ENCODE data around the gene WDR48.

Gene WDR48

DNA sequence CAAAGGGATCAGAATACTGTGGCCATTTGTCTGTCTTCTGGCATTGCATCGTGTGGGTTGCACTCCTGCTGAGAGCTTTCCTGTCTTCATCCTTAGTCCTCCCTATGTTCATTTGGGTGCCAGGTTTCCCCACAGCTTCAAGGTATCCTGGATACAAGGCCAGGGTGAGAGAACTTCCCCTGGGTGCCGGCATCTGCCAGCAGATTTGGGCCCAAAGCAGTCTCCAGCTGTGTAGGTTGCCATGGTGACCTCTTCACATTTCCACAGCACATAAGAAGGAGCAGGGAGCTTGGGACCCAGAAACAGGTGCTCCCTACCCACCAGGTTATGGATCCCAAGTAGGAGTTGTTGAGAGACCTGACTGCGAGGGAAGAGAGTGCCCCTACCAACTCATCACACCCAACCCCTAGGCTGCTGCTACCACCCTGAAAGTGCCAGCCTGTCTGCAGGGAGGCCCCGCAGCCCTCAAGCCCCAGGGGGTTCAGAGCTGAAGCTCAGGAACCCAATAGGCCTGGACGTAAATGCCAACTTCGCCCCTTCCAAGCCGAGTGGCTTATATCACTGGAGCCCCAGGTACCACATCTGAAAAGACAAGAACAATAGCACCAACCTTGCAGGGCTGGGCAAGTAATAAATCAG, 75.6 kb downstream of the WDR48 start:
- Mint-ChIP-seq H3K4me3 (peak overlapping the region; percentile 7), H3K27ac (peak overlapping the region; percentile 62)

DNA sequence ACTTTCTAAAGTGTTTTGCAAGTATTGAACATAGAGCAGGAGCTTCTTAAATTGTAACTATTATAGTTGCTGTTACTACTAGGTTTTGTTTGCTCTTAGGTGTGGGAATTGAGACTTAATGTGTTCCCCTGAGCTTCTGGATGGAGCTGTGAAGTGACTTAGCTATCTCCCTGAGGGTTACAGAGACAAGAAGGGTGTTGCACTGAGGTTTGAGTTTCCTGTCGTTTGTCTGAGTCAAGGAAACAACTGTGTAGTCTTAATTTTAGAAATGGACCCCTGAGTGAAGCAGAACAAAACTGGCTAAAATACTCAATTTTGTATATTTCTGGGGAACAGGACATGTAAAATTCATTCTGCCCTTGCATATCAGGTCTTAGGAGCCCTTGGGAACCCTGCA, 76.1 kb downstream of the WDR48 start:
- Mint-ChIP-seq H3K36me3 (peaks cover 17% of the 10 kb centered on the region), H3K9me3 (no peaks in the 10 kb centered on the region), H3K27ac (peak overlapping the region; percentile 62), H3K4me1 (peaks cover 38% of the 10 kb centered on the region), H3K27me3 (no peaks in the 10 kb centered on the region), H3K4me3 (peak overlapping the region; percentile 7)
- no peak for DNase-seq (ENCODE audit: low spot score in 2 of 2)
- no peak for ATAC-seq (ENCODE audit: low read depth)

More for the DNA sequence above, 75.6 kb downstream of the WDR48 start:
- ATAC-seq (ENCODE audit: low read depth): no peak
- Mint-ChIP-seq H3K36me3 (peaks cover 19% of the 10 kb centered on the region), H3K4me1 (peaks cover 42% of the 10 kb centered on the region), H3K27me3 (no peaks in the 10 kb centered on the region), H3K9me3 (no peaks in the 10 kb centered on the region)
- no peak for DNase-seq (ENCODE audit: low spot score in 2 of 2)

DNA sequence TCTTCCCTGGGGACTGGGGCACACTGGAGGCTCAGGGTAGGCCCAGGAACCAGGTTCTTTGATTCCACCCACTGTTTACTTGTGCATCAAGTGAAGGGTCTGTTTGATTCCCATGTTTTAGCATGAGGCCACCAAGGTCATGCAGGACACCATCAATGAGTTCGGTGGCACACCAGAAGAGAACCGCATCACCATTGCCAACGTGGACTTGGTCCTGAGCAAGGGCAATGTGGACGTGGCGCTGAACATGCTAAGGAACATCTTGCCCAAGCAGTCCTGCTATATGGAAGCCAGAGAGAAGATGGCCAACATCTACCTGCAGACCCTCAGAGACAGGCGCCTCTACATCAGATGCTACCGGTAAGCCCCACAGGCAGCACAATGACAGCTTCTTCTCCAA, 77.1 kb downstream of the WDR48 start:
- Mint-ChIP-seq H3K9me3 (no peaks in the 10 kb centered on the region), H3K4me3 (no peak overlapping the region), H3K36me3 (peaks cover 21% of the 10 kb centered on the region), H3K27ac (no peak overlapping the region), H3K27me3 (no peaks in the 10 kb centered on the region), H3K4me1 (peaks cover 30% of the 10 kb centered on the region)
- no peak for ATAC-seq (ENCODE audit: low read depth)
- DNase-seq (ENCODE audit: low spot score in 2 of 2): no peak

DNA sequence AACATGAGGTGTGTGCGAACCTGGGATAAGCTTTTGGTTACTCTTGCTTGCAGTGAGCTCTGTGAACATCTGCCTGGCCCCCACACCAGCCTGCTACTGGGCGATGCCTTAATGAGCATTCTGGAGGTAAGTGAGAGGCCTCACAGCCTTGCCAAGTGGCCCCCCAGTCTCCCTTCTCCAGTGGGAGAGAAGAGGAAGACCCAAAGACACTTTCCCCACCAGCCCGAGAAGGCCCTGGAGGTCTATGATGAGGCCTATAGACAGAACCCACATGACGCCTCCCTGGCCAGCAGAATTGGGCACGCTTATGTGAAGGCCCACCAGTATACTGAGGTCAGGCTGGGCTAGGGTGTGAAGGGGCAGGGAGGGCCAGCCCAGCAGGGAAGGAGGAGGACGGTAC, 78.2 kb downstream of the WDR48 start:
- DNase-seq (ENCODE audit: low spot score in 2 of 2) (no peak), ATAC-seq (ENCODE audit: low read depth) (no peak)
- H3K27ac Mint-ChIP-seq: no peak overlapping the region
- no peak overlapping the region for H3K4me3 Mint-ChIP-seq
- H3K9me3 Mint-ChIP-seq: no peaks in the 10 kb centered on the region
- H3K4me1 Mint-ChIP-seq: peaks cover 30% of the 10 kb centered on the region
- peaks cover 21% of the 10 kb centered on the region for H3K36me3 Mint-ChIP-seq
- no peaks in the 10 kb centered on the region for H3K27me3 Mint-ChIP-seq

DNA sequence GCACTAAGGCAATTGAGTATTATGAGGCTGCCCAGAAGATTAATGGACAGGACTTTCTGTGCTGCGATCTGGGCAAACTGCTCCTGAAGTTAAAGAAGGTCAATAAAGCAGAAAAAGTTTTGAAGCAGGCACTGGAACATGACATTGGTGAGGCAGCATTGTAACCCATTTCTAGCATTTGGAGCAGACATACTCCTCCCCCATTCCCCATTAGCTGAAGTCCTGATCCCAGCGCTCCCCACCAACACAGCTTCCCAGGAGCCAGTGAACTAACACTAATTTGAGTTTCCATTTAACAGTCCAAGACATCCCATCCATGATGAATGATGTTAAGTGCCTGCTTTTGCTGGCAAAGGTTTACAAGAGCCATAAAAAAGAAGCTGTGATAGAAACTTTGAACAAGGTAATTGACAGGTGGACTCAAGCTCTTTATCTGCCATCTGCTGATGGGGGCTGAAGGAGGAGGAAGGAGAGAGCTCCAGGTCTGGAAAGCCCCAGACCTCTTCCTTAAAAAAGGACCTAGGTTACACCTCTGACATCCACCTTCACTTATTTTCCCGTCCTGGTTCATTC, 79.0 kb downstream of the WDR48 start:
- DNase-seq (ENCODE audit: low spot score in 2 of 2) (no peak), ATAC-seq (ENCODE audit: low read depth) (no peak)
- Mint-ChIP-seq H3K27me3 (no peaks in the 10 kb centered on the region), H3K4me1 (peaks cover 30% of the 10 kb centered on the region), H3K27ac (no peak overlapping the region), H3K4me3 (no peak overlapping the region), H3K36me3 (peaks cover 23% of the 10 kb centered on the region), H3K9me3 (no peaks in the 10 kb centered on the region)

DNA sequence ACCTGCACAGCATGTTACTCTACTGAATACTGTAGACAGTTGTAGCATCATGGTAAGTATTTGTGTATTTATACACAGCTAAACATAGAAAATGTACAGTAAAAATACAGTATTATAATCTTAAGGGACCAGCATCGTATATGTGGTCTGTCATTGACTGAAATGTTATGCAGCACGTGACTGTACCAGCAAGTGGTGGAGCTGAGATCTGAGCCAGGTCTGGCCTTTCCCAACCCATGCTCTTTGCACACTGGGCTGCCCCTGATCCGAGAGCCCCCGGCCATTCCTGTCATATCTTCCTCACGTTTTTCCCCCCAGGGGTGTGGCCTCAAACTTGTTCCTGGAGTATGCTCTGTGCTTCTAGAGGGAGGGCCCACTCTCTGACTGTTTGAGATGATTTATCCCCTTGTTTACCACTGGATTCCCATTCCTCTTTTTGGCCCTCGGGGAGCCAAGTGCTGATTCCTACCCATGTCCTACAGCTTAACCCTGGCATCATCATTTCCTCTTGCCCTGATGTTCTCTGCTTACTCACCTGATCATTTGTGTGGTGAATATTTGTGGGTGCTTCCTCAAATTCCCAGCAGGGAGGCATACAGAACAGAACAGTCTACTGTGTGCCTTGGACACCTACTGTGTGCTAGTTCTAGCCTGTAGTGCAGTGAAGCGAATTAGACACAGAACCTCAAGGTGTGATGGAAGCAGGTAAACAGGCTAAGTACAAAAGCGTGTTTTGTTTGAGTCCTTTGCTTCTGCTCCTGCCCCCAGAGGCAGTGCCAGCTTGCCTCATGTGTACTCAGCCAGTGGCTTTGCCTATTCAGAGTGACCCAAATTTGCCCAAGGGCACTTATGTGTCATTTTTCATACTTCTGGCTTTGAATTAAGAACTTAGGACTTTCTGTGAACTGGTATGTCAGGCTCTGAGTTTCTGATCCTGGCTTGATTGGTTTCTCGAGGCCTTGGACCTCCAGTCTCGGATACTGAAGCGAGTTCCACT, 80.6 kb downstream of the WDR48 start:
- Mint-ChIP-seq H3K27ac (peak overlapping the region; percentile 6), H3K4me3 (no peak overlapping the region), H3K9me3 (no peaks in the 10 kb centered on the region), H3K4me1 (peaks cover 18% of the 10 kb centered on the region), H3K36me3 (peaks cover 24% of the 10 kb centered on the region), H3K27me3 (no peaks in the 10 kb centered on the region)
- DNase-seq (ENCODE audit: low spot score in 2 of 2) (no peak), ATAC-seq (ENCODE audit: low read depth) (no peak)

DNA sequence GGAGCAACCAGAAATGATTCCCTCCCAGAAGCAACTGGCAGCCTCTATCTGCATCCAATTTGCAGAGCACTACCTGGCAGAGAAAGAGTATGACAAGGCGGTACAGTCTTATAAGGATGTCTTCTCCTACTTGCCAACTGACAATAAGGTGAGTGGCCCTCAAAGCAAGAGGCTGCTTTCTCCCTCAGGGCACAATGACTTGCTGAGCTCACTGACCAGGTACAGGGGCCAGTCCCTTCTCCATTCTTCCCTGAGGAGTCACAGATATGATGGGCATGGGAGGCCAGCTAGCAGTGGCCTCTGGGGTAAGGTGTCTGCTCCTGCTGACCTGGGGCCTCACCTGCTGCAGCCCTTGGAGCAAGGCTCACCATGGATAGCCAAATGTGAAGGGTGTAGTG, 81.3 kb downstream of the WDR48 start:
- DNase-seq (ENCODE audit: low spot score in 2 of 2) (no peak), ATAC-seq (ENCODE audit: low read depth) (no peak)
- Mint-ChIP-seq H3K4me1 (peaks cover 14% of the 10 kb centered on the region), H3K4me3 (no peak overlapping the region), H3K27ac (no peak overlapping the region), H3K36me3 (peaks cover 29% of the 10 kb centered on the region), H3K27me3 (no peaks in the 10 kb centered on the region), H3K9me3 (no peaks in the 10 kb centered on the region)

DNA sequence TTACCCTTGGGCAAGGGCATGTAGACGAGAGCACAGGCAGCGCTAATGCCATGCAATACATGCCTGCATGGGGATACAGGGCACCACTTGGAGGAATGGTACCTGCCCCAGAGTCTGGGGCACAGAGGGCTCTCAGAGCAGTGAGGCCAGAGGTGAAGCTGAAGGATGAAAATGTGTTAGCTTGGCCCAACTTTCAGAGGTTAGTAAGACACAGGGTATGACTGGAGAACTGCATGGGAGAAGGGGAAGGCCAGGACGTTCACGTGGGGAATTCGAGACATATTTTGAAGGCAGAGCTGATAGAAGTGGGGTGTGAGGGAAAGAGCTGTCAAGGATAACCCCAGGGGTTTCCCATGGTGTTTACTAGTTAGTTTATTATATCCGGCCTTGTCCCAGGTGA, 82.0 kb downstream of the WDR48 start:
- Mint-ChIP-seq H3K27ac (no peak overlapping the region), H3K36me3 (peaks cover 29% of the 10 kb centered on the region), H3K27me3 (no peaks in the 10 kb centered on the region), H3K4me3 (no peak overlapping the region), H3K4me1 (peaks cover 9% of the 10 kb centered on the region), H3K9me3 (no peaks in the 10 kb centered on the region)
- DNase-seq (ENCODE audit: low spot score in 2 of 2) (no peak), ATAC-seq (ENCODE audit: low read depth) (no peak)

DNA sequence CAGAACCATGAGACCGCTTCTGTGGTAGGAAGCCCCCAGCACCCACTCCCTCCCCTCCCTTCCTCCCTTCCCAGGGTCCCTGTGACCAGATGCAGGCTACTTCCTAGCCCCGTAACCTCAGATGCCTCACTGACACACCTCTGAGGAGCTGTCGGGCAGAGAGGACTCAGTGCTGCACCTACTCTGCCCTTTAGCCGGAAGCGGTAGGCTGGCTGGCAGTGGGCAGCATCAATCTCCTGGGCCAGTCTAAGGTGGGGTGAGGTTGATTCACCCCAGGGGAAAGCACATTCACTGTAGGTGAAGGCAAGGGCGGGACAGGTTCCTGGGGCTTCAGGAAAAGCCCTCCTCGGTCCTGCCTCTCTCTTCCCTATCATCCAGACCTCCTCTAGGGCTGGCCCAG, 82.5 kb downstream of the WDR48 start:
- no peaks in the 10 kb centered on the region for H3K9me3 Mint-ChIP-seq
- no peaks in the 10 kb centered on the region for H3K27me3 Mint-ChIP-seq
- H3K4me1 Mint-ChIP-seq: peaks cover 9% of the 10 kb centered on the region
- DNase-seq (ENCODE audit: low spot score in 2 of 2) (no peak), ATAC-seq (ENCODE audit: low read depth) (no peak)
- no peak overlapping the region for H3K4me3 Mint-ChIP-seq
- H3K27ac Mint-ChIP-seq: no peak overlapping the region
- peaks cover 29% of the 10 kb centered on the region for H3K36me3 Mint-ChIP-seq

DNA sequence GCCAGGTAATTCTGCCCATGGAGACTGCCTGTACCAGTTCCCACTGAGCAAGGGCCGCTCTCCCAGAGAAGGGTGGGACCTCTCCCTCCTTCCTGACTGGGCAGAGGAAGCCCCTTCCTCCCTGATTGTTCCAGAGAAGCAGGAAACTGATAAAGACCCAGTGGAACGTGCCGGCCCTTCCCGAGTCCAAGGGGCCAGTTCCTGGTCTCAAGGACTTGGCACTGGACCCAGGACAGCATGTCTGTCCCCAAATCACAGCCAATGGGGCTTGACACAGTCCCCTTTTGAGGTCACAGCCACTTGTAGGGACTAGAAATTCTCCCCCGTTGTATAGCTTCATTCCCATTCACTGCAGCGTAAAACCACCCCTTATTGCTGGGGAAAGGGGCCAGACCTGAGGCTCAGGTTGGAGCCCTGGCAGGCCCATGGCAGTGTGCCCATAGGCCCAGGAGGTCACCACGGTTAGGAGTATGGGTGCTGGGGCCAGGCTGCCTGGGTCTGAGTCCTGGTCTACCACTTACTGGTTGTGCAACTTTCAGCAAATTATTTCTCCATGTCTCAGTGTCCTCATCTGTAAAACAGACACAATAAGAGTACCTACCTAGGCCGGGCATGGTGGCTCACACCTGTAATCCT, 83.5 kb downstream of the WDR48 start:
- ATAC-seq (ENCODE audit: low read depth): no peak
- Mint-ChIP-seq H3K4me3 (no peak overlapping the region), H3K9me3 (no peaks in the 10 kb centered on the region), H3K4me1 (peaks cover 6% of the 10 kb centered on the region), H3K36me3 (peaks cover 22% of the 10 kb centered on the region), H3K27me3 (no peaks in the 10 kb centered on the region), H3K27ac (no peak overlapping the region)
- no peak for DNase-seq (ENCODE audit: low spot score in 2 of 2)

DNA sequence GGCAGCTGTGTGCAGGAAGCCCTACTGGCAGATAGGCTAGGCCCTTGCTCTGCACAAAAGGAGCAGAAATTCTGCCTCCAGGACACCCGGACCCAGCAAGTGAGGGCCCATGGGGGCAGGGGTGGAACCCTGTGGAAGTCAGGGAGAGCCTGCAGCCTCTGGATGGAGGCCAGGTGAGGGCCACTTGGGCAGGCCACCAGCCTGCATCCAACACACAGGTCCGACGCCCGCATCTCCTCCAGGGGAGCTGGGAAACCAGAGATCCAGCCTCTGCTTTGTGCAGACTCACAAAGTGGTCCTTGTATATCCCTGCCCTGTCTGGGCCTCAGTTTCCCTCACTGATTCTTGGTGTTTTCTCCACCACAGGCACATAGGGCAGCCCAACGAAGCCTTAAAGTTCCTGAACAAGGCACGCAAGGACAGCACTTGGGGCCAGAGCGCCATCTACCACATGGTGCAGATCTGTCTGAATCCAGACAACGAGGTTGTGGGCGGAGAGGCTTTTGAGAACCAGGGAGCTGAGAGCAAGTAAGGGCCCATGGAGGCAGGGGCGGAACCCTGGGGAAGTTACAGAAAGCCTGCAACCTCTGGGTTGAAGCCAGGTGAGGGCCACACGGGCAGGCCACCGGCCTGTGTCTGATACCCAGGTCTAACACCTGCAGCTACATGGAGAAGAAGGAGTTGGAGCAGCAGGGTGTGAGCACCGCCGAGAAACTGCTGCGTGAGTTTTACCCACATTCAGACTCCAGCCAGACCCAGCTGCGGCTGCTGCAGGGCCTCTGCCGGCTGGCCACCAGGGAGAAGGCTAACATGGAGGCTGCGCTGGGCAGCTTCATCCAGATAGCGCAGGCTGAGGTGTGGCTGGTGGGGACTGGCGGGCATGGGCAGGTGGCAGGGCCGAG, 85.0 kb downstream of the WDR48 start:
- peaks cover 19% of the 10 kb centered on the region for H3K36me3 Mint-ChIP-seq
- ATAC-seq (ENCODE audit: low read depth) (no peak), DNase-seq (ENCODE audit: low spot score in 2 of 2) (no peak)
- H3K27me3 Mint-ChIP-seq: no peaks in the 10 kb centered on the region
- H3K9me3 Mint-ChIP-seq: no peaks in the 10 kb centered on the region
- peak overlapping the region; percentile 67 for H3K27ac Mint-ChIP-seq
- H3K4me1 Mint-ChIP-seq: peaks cover 19% of the 10 kb centered on the region
- H3K4me3 Mint-ChIP-seq: no peak overlapping the region

DNA sequence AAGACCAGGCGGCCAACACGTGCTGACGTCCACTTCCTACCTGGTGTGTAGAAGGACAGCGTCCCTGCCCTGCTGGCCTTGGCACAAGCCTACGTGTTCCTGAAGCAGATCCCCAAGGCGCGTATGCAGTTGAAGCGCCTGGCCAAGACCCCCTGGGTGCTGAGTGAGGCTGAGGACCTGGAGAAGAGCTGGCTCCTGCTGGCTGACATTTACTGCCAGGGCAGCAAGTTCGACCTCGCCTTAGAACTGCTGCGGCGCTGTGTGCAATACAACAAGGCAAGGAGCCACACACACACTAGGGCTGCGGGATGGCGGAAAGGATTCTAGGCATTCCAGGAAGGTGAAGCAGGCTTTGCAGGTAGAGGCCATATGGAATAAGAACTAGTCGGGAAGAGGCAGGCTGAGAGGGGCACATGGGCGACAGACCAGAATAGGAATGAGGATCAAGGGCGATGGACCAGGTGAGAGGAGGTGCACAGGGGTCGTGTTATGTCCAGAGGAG, 85.7 kb downstream of the WDR48 start:
- Mint-ChIP-seq H3K9me3 (no peaks in the 10 kb centered on the region), H3K27ac (no peak overlapping the region), H3K36me3 (peaks cover 16% of the 10 kb centered on the region), H3K4me1 (peaks cover 18% of the 10 kb centered on the region), H3K27me3 (no peaks in the 10 kb centered on the region), H3K4me3 (no peak overlapping the region)
- ATAC-seq (ENCODE audit: low read depth) (no peak), DNase-seq (ENCODE audit: low spot score in 2 of 2) (no peak)

Measured in memory B cell (primary cell).